Spleen (tissue), 11 donors: ENCODE data around the gene FCRL5. TPM values are rescaled to one million over a fixed set of nuclear protein-coding genes. Genes with fewer than 3 reads are reported as not detected.

Experiments used
- DNase-seq: peaks from one replicate; pipeline ENCODE4 v3.0.0-alpha.2; 2020
- H3K27ac ChIP-seq, 8 donors: fragments of 200-600 bp; sonication (generic) in 7 of 8; 1 replicate in 4 of 8; 2 replicates in 4 of 8; pipeline versions ENCODE4 v1.5.0 to v1.8.0; 2016 to 2021; ENCODE audit warnings: inconsistent platforms in 4 of 8, mild to moderate bottlenecking in 4 of 8, moderate library complexity in 1 of 8
- H3K27me3 ChIP-seq, 7 donors: fragments of 200-600 bp; sonication (generic) in 6 of 7; replicated peaks in 1 of 7; 1 replicate in 4 of 7; 2 replicates in 3 of 7; pipeline versions ENCODE4 v1.5.0 to v1.8.0; 2016 to 2021; ENCODE audit warnings: inconsistent platforms in 3 of 7, mild to moderate bottlenecking in 1 of 7
- H3K36me3 ChIP-seq, 6 donors: fragments of 200-600 bp; sonication (generic) in 5 of 6; 1 replicate in 4 of 6; 2 replicates in 2 of 6; pipeline versions ENCODE4 v1.5.0 to v1.8.0; 2016 to 2021; ENCODE audit warnings: inconsistent platforms in 2 of 6
- H3K4me1 ChIP-seq, 6 donors: fragments of 200-600 bp; sonication (generic) in 5 of 6; 1 replicate in 3 of 6; 2 replicates in 3 of 6; pipeline versions ENCODE4 v1.5.0 to v1.8.0; 2016 to 2021; ENCODE audit warnings: inconsistent platforms in 3 of 6
- H3K4me3 ChIP-seq, 8 donors: fragments of 200-600 bp; sonication (generic) in 7 of 8; 1 replicate in 4 of 8; 2 replicates in 4 of 8; pipeline versions ENCODE4 v1.5.0 to v1.8.0; 2016 to 2021; ENCODE audit warnings: inconsistent platforms in 4 of 8, mild to moderate bottlenecking in 4 of 8, moderate library complexity in 2 of 8
- H3K9me3 ChIP-seq, 8 donors: fragments of 200-600 bp; sonication (generic) in 7 of 8; 1 replicate in 4 of 8; 2 replicates in 4 of 8; pipeline versions ENCODE4 v1.5.0 to v1.8.0; 2016 to 2021; ENCODE audit warnings: inconsistent platforms in 4 of 8
- POLR2A ChIP-seq, 3 donors: fragments of 450-650 bp; IDR thresholded peaks; one replicate each; pipeline ENCODE4 v1.5.1; 2017; ENCODE audit warnings: antibody characterized with exemption in 3 of 3, mild to moderate bottlenecking in 1 of 3
- POLR2AphosphoS5 ChIP-seq, 3 donors: sonication (generic); formaldehyde crosslinking; IDR thresholded peaks; one replicate each; pipeline ENCODE4 v1.5.1; 2017; ENCODE audit warnings: antibody characterized with exemption in 3 of 3
- WGBS, 5 donors: extraction: QIAGEN DNeasy Blood & Tissue Kit in 3 of 5; methylation state at CpG; one replicate each; pipeline versions ENCODE4 v1.1.5 to v1.1.7; 2013 to 2018; 5-methylcytosine and 5-hydroxymethylcytosine counted together
- intact Hi-C: fragments of 100-400 bp; cut with DNase I; formaldehyde crosslinking; loops from one replicate; pipeline ENCODE4 v1.15.0; 2023; ENCODE audit warnings: low total_unique reads
- polyA plus RNA-seq, 3 donors: library from polyadenylated mRNA; stranded (reverse); fragments of 200-250 nt; gene quantifications; one replicate each; pipeline ENCODE4 v1.2.1, GENCODE V29; 2013
- total RNA-seq, 7 donors: library from RNA; depleted of rRNA in 3 of 7; stranded (reverse); fragments of >200 nt in 3 of 7; fragmentation: NEBNext Ultra II Directional in 4 of 7; extraction: Animal tissue kit (Norgen Biotek cat#: 25700) in 4 of 7; gene quantifications; one replicate each; pipeline versions ENCODE4 v1.1.0 to v1.2.1, GENCODE V29; 2016 to 2021
- TF ChIP-seq, protein P1 (sequence below), 11 experiments: fragments of 200-600 bp in 7 of 11; fragments of 450-650 bp in 4 of 11; sonication (generic) in 4 of 11; IDR thresholded peaks in 8 of 11; conservative IDR thresholded peaks in 3 of 11; 1 replicate in 7 of 11; 2 replicates in 4 of 11; pipeline versions ENCODE4 v1.4.0 to v1.8.0; 2016 to 2021; ENCODE audit warnings: antibody characterized with exemption in 11 of 11, inconsistent platforms in 4 of 11, mild to moderate bottlenecking in 1 of 11
- donor health status: healthy with polysubstance abuse.
- donor health status: DM: no; HTN: no; CAD: no; lungs with moderate emphysema.
- donor health status: DM: no; HTN: no; CAD: no.
- donor health status: Bipolar disorder and iron deficiency.
- donor health status: healthy.
- donor health status: DM: no; HTN: no; CAD: no.
- donor health status: DM: yes; HTN: yes; CAD: no.

FCRL5 gene
- total and polyA plus RNA-seq, 10 donors, result 51.0 to 111 (median 68.2) TPM

DNA sequence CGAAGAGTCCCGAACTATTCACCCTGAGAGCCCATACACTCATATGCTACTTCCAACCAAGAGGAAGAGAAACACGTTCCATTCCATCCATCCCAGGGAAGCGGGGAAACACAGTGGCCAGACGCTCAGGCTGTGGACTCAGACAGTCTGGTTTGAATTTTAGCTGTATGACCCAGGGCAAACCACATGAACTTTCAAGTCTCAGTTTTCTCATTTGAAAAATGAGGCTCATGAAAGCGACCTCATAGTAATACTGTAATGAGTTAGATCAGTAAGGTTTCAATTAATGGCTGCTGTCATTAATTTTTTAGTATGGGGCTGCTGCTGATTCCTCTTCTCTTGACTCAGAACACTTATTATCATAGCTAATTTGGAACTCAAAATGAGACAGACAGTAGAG is 44.1 kb upstream of the FCRL5 start:
- Histone ChIP-seq H3K27me3 (peaks cover 0 to 33% (median 0%) of the 10 kb centered on the region in 7 donors), H3K27ac (no peak overlapping the region), H3K4me1 (peaks cover 0 to 40% (median 24%) of the 10 kb centered on the region in 6 donors), H3K4me3 (no peak overlapping the region), H3K9me3 (no peaks in the 10 kb centered on the region), H3K36me3 (no peaks in the 10 kb centered on the region)
- intact Hi-C loops, result no loop called here
- no peak for TF ChIP-seq POLR2A (IDR thresholded peaks at IDR 0.05)
- TF ChIP-seq POLR2AphosphoS5 (IDR thresholded peaks at IDR 0.05), result no peak
- TF ChIP-seq, protein P1, sequence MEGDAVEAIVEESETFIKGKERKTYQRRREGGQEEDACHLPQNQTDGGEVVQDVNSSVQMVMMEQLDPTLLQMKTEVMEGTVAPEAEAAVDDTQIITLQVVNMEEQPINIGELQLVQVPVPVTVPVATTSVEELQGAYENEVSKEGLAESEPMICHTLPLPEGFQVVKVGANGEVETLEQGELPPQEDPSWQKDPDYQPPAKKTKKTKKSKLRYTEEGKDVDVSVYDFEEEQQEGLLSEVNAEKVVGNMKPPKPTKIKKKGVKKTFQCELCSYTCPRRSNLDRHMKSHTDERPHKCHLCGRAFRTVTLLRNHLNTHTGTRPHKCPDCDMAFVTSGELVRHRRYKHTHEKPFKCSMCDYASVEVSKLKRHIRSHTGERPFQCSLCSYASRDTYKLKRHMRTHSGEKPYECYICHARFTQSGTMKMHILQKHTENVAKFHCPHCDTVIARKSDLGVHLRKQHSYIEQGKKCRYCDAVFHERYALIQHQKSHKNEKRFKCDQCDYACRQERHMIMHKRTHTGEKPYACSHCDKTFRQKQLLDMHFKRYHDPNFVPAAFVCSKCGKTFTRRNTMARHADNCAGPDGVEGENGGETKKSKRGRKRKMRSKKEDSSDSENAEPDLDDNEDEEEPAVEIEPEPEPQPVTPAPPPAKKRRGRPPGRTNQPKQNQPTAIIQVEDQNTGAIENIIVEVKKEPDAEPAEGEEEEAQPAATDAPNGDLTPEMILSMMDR (IDR thresholded peaks at IDR 0.05 in 8 of 11, conservative IDR thresholded peaks at IDR 0.05 in 3 of 11), result no peak
- DNase-seq, result no peak
- 73 to 79% (median 77%) methylated on average over 6 of the region's 6 CpGs for WGBS, 5 donors

DNA sequence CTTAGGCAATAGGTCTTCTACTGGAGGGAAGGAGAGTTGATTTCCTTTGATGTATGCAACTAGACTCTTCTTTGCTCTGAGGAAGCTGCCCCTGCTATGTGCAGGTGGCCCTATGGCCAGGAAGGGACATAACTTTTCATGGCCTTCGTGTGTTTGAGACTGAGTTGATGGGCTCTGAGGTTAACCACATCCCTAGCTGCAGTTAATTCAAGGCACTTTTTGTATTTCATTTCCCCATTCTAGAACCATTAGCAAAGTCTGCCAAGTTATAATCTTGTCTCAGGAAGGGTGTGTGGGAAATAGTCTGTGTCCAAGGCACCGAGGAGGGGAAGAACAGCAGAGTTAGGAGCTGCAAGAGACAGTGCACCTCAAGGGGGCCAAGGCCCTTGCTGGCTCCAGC is 43.0 kb upstream of the FCRL5 start:
- peaks cover 0 to 40% (median 24%) of the 10 kb centered on the region in 6 donors for H3K4me1 ChIP-seq
- WGBS, 5 donors, result 6 to 25% (median 15%) methylated on average over 2 of the region's 2 CpGs
- intact Hi-C loops, result no loop called here
- H3K27me3 ChIP-seq, result peaks cover 0 to 39% (median 0%) of the 10 kb centered on the region in 7 donors
- H3K27ac ChIP-seq, result no peak overlapping the region
- no peak overlapping the region for H3K4me3 ChIP-seq
- TF ChIP-seq, protein P1 (IDR thresholded peaks at IDR 0.05 in 8 of 11, conservative IDR thresholded peaks at IDR 0.05 in 3 of 11), result no peak
- TF ChIP-seq POLR2A (IDR thresholded peaks at IDR 0.05) (no peak), POLR2AphosphoS5 (IDR thresholded peaks at IDR 0.05) (no peak)
- no peak for DNase-seq
- no peaks in the 10 kb centered on the region for H3K36me3 ChIP-seq
- no peaks in the 10 kb centered on the region for H3K9me3 ChIP-seq

DNA sequence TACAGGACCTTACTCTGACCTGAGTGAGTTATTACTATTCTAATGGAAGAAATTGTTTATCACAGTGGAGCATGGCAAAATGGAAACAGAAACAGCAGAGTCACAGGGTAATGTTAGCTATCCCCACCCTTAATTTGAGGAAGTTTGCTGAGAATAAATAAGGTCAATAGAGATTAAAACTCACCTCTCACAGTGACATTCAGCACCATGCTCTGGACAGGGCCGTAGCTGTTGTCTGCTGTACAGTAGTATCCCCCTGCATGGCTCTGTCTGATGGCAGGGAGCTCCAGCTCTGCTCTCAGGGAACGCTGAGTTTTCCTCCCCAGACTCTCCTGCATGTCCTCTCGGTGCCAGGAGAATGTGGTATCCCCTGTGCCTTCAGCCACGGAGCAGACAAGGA is 33.7 kb upstream of the FCRL5 start:
- H3K36me3 ChIP-seq, result no peaks in the 10 kb centered on the region

DNA sequence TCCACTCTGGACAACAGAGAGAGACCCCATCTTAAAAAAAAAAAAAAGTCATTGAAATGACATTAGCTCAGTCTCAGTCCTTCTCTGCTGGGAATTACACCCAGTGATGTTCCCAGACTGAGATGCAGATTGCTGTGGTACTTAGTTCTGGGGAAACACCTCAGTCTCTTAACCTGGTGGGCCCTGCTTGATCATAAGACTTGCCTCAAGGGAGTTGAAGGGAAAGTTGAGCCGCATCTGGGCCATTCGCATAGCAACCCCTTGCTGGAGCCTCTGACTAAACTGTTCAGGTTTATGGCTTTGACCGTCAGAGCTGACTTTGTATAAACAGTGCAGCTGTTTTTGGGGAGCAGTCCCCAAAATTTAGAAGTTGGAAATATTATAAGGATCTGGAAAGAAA is 32.2 kb upstream of the FCRL5 start:
- Histone ChIP-seq H3K27me3 (peaks cover 0 to 23% (median 0%) of the 10 kb centered on the region in 7 donors), H3K9me3 (peaks cover 0 to 10% (median 8%) of the 10 kb centered on the region in 8 donors), H3K27ac (no peak overlapping the region), H3K4me1 (peaks cover 7 to 51% (median 26%) of the 10 kb centered on the region in 6 donors), H3K4me3 (no peak overlapping the region), H3K36me3 (no peaks in the 10 kb centered on the region)
- intact Hi-C loops, result no loop called here
- WGBS, 5 donors, result 68 to 82% (median 76%) methylated on average over 3 of the region's 3 CpGs
- TF ChIP-seq, protein P1 (IDR thresholded peaks at IDR 0.05 in 8 of 11, conservative IDR thresholded peaks at IDR 0.05 in 3 of 11), result no peak
- TF ChIP-seq POLR2A (IDR thresholded peaks at IDR 0.05) (no peak), POLR2AphosphoS5 (IDR thresholded peaks at IDR 0.05) (no peak)
- no peak for DNase-seq

More for the DNA sequence above, 33.7 kb upstream of the FCRL5 start:
- Histone ChIP-seq H3K27me3 (peaks cover 0 to 26% (median 0%) of the 10 kb centered on the region in 7 donors), H3K9me3 (peaks cover 0 to 10% (median 8%) of the 10 kb centered on the region in 8 donors), H3K4me3 (no peak overlapping the region), H3K27ac (no peak overlapping the region), H3K4me1 (peaks cover 0 to 39% (median 14%) of the 10 kb centered on the region in 6 donors)
- TF ChIP-seq POLR2A (IDR thresholded peaks at IDR 0.05), result no peak
- no peak for TF ChIP-seq POLR2AphosphoS5 (IDR thresholded peaks at IDR 0.05)
- TF ChIP-seq, protein P1 (IDR thresholded peaks at IDR 0.05 in 8 of 11, conservative IDR thresholded peaks at IDR 0.05 in 3 of 11), result no peak
- intact Hi-C loops, result no loop called here
- 56 to 79% (median 66%) methylated on average over 4 of the region's 4 CpGs for WGBS, 5 donors
- no peak for DNase-seq
